ENCODE results near the gene SERPINB5.

Gene SERPINB5

GRCh38 chr18:63472380-63472779, 4.4 kb upstream of the SERPINB5 start:
- DNase-seq = no peak

- DNase-seq = no peak
These were observed 442 bp downstream of the SERPINB5 start for GRCh38 chr18:63477200-63477599.

GRCh38 chr18:63477968-63478367, 1.2 kb downstream of the SERPINB5 start:
- DNase-seq = no peak

GRCh38 chr18:63479826-63480225, 3.1 kb downstream of the SERPINB5 start:
- DNase-seq = no peak

GRCh38 chr18:63480476-63480875, 3.7 kb downstream of the SERPINB5 start:
- DNase-seq = no peak

GRCh38 chr18:63480915-63481314, 4.2 kb downstream of the SERPINB5 start:
- no peak for DNase-seq

- no peak for DNase-seq
These were observed 10.9 kb downstream of the SERPINB5 start for GRCh38 chr18:63487676-63488075.

GRCh38 chr18:63488160-63488559, 11.4 kb downstream of the SERPINB5 start:
- no peak for DNase-seq

- DNase-seq = no peak
These were observed 16.1 kb downstream of the SERPINB5 start for GRCh38 chr18:63492851-63493250.

- no peak for DNase-seq
These were observed 18.9 kb downstream of the SERPINB5 start for GRCh38 chr18:63495675-63496074.

GRCh38 chr18:63505566-63506335, 29.0 kb downstream of the SERPINB5 start:
- DNase-seq = no peak

- no peak for DNase-seq
These were observed 29.5 kb downstream of the SERPINB5 start for GRCh38 chr18:63506336-63506646.

GRCh38 chr18:63508596-63508995, 31.8 kb downstream of the SERPINB5 start:
- DNase-seq = no peak

GRCh38 chr18:63511285-63511684, 34.5 kb downstream of the SERPINB5 start:
- DNase-seq = no peak

GRCh38 chr18:63514326-63514725, 37.6 kb downstream of the SERPINB5 start:
- DNase-seq = no peak

GRCh38 chr18:63514888-63515678, 38.3 kb downstream of the SERPINB5 start:
- no peak for DNase-seq

GRCh38 chr18:63515801-63516200, 39.0 kb downstream of the SERPINB5 start:
- no peak for DNase-seq

- peak; percentile 74 for DNase-seq
These were observed 41.6 kb downstream of the SERPINB5 start for GRCh38 chr18:63518178-63519012.

- DNase-seq = no peak
These were observed 43.4 kb downstream of the SERPINB5 start for GRCh38 chr18:63520053-63520685.

- DNase-seq = no peak
These were observed 46.9 kb downstream of the SERPINB5 start for GRCh38 chr18:63523660-63524059.

GRCh38 chr18:63527251-63527650, 50.5 kb downstream of the SERPINB5 start:
- DNase-seq = no peak

- no peak for DNase-seq
These were observed 52.2 kb downstream of the SERPINB5 start for GRCh38 chr18:63528863-63529492.

- no peak for DNase-seq
These were observed 55.7 kb downstream of the SERPINB5 start for GRCh38 chr18:63532471-63532870.

Data from activated effector memory CD4-positive, alpha-beta T cell treated with anti-CD3 and anti-CD28 coated beads, Interleukin-2, amount 50 U/mL, for 16 hours (primary cell).